ENCODE data around the gene TTLL11. TPM values are rescaled to one million over a fixed set of nuclear protein-coding genes. Genes with fewer than 3 reads are reported as not detected.
"Not testable (repeated sequence)": the region's sequence is repeated elsewhere in the genome, so short reads cannot be mapped to it uniquely, and the experiment has no call there.

The TTLL11 gene
- total and polyA plus RNA-seq, 7 experiments from 2014 or later, result 3.0 to 8.6 (median 4.4) TPM

DNA sequence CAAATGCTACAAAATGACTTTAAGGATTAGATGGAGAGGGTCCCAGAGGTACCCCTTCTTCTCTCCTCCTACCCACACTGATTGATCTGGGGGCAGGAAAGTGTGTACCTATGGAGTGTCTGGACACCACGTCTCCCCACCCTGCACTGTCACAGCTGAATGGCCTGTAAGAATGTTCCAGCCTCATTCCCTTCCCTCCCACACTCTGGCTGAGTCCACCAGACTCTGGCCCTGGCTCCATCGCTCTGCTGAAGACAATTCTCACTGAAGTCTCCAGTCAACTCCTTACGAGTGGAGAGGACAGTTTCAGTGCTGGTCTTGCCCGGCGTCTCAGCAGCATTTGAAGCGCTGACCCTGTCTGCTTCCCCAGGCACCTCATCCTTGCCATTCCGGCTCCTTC, 105.8 kb downstream of the TTLL11 start:
- peaks cover 0 to 10% (median 4%) of the 10 kb centered on the region in 11 donors for H3K9me3 Mint-ChIP-seq
- no peak overlapping the region for H3K4me3 Mint-ChIP-seq
- intact Hi-C loops (cut with micrococcal nuclease), result no loop called here
- H3K27ac Mint-ChIP-seq, result no peak overlapping the region
- DNase-seq (no peak), ATAC-seq (no peak)
- H3K4me1 Mint-ChIP-seq, result peaks cover 0 to 2% (median 0%) of the 10 kb centered on the region in 7 donors
- no peaks in the 10 kb centered on the region for H3K27me3 ChIP-seq (ENCODE audit: control insufficient read depth in 2 of 2, insufficient read depth in 2 of 2, low read length in 2 of 2)
- no peaks in the 10 kb centered on the region for H3K4me1 ChIP-seq (ENCODE audit: control insufficient read depth in 2 of 2, insufficient read depth in 2 of 2, low read length in 2 of 2)
- peaks cover 0 to 57% (median 35%) of the 10 kb centered on the region in 5 donors for H3K36me3 Mint-ChIP-seq
- no peaks in the 10 kb centered on the region for H3K27me3 Mint-ChIP-seq
- H3K4me3 ChIP-seq (ENCODE audit: low read length), result no peak overlapping the region
- H3K9me3 ChIP-seq (ENCODE audit: control insufficient read depth in 2 of 3, low read length in 3 of 3), result no peaks in the 10 kb centered on the region
- peaks cover 0 to 5% (median 0%) of the 10 kb centered on the region in 3 experiments for H3K36me3 ChIP-seq (ENCODE audit: control insufficient read depth in 2 of 3, insufficient read depth in 3 of 3, low read length in 3 of 3)
- H3K27ac ChIP-seq (ENCODE audit: low read depth, low read length), result no peak overlapping the region
- ChIA-PET CTCF (no interaction called here), POLR2A (no interaction called here)

DNA sequence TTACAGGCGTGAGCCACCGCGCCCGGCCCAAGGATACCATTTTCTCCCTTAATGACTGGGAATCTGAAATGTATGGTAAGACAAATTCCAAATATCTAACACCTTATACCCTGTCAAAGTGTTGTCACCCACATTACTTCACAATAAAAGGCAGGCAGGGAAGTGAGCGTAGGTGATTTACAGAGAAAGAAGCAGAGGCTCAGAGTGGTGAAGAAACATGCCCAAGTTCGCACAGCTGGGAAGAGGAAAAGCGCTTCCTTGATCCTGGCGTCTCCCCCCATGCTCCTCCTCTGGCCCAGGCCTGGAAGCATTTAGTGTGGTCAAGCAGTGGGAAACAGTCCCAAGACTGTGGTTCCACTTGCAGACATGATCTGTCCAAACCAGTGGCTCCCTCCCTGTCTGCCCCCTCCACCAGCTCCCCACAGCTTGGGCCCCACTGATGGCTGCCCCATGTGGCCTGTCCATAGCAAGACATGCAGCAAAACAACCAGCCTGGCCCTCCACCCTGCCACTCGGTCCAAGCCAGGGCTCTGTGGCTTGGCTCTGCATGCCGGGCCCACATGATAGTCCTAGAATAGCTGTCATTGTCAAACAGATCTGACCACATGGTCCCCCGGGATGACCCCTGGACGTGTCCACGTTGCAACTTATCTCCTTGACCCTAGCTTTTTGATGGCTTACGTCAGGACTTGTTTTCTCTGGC, 107.2 kb downstream of the TTLL11 start:
- peaks cover 0 to 24% (median 14%) of the 10 kb centered on the region in 11 donors for H3K9me3 Mint-ChIP-seq
- intact Hi-C loops (cut with micrococcal nuclease), result no loop called here
- H3K4me3 Mint-ChIP-seq, result no peak overlapping the region
- peaks cover 0 to 2% (median 0%) of the 10 kb centered on the region in 7 donors for H3K4me1 Mint-ChIP-seq
- H3K4me1 ChIP-seq (ENCODE audit: control insufficient read depth in 2 of 2, insufficient read depth in 2 of 2, low read length in 2 of 2), result no peaks in the 10 kb centered on the region
- DNase-seq, result no peak
- H3K27ac ChIP-seq (ENCODE audit: low read depth, low read length), result no peak overlapping the region
- no peaks in the 10 kb centered on the region for H3K27me3 Mint-ChIP-seq
- H3K36me3 Mint-ChIP-seq, result peaks cover 0 to 66% (median 46%) of the 10 kb centered on the region in 5 donors
- no peaks in the 10 kb centered on the region for H3K27me3 ChIP-seq (ENCODE audit: control insufficient read depth in 2 of 2, insufficient read depth in 2 of 2, low read length in 2 of 2)
- no peak for ATAC-seq
- peaks cover 0 to 5% (median 0%) of the 10 kb centered on the region in 3 experiments for H3K36me3 ChIP-seq (ENCODE audit: control insufficient read depth in 2 of 3, insufficient read depth in 3 of 3, low read length in 3 of 3)
- peaks cover 0 to 3% (median 0%) of the 10 kb centered on the region in 3 experiments for H3K9me3 ChIP-seq (ENCODE audit: control insufficient read depth in 2 of 3, low read length in 3 of 3)
- no peak overlapping the region for H3K27ac Mint-ChIP-seq
- POLR2A ChIA-PET, result no interaction called here
- no peak overlapping the region for H3K4me3 ChIP-seq (ENCODE audit: low read length)
- CTCF ChIA-PET, result no interaction called here

DNA sequence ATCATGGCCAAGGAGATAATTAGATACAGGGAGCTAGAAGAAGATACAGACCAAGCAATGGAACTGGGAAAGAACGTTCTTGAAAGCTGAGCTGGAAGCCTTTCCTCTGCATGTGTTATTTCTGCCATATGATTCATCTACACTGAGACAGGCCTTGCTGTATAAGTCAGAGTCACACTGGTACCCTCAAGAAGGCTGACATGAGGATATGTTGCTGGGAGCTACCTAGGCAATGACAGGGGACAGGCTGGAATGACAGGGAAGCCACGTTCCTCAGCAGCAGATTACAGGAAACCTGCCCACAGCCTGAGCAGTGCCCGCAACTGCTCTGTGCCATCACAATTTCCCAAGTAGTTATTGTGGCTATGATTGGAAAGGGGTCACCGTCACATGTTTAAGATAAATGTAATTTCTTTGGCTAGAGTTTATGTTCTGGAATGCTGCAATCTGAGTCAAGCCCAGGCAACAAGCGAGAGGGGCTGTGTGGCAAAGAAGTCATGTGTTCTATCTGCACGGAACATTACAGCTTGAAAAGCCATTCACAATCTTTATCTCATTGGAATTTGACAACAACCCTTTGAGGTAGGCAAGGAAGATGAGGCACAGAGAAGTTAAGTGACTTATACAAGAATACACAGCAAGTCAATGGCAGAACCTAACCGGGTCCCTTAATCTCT, 108.2 kb downstream of the TTLL11 start:
- Histone ChIP-seq H3K27ac (ENCODE audit: low read depth, low read length) (no peak overlapping the region), H3K4me3 (ENCODE audit: low read length) (no peak overlapping the region), H3K36me3 (ENCODE audit: control insufficient read depth in 2 of 3, insufficient read depth in 3 of 3, low read length in 3 of 3) (peaks cover 0 to 5% (median 0%) of the 10 kb centered on the region in 3 experiments), H3K4me1 (ENCODE audit: control insufficient read depth in 2 of 2, insufficient read depth in 2 of 2, low read length in 2 of 2) (no peaks in the 10 kb centered on the region), H3K9me3 (ENCODE audit: control insufficient read depth in 2 of 3, low read length in 3 of 3) (peaks cover 0 to 3% (median 0%) of the 10 kb centered on the region in 3 experiments), H3K27me3 (ENCODE audit: control insufficient read depth in 2 of 2, insufficient read depth in 2 of 2, low read length in 2 of 2) (no peaks in the 10 kb centered on the region)
- ChIA-PET CTCF (interaction anchor here (1.2 kb wide), 1 partner anchor 9 kb away, joined by 3 read pairs; no protein-coding TSS in a partner anchor), POLR2A (no interaction called here)
- Mint-ChIP-seq H3K27me3 (no peaks in the 10 kb centered on the region), H3K27ac (no peak overlapping the region), H3K4me1 (peaks cover 0 to 2% (median 0%) of the 10 kb centered on the region in 7 donors), H3K4me3 (no peak overlapping the region), H3K36me3 (peaks cover 0 to 70% (median 50%) of the 10 kb centered on the region in 5 donors), H3K9me3 (peaks cover 0 to 29% (median 16%) of the 10 kb centered on the region in 11 donors)
- ATAC-seq (no peak), DNase-seq (no peak)
- intact Hi-C loops (cut with micrococcal nuclease), result no loop called here

DNA sequence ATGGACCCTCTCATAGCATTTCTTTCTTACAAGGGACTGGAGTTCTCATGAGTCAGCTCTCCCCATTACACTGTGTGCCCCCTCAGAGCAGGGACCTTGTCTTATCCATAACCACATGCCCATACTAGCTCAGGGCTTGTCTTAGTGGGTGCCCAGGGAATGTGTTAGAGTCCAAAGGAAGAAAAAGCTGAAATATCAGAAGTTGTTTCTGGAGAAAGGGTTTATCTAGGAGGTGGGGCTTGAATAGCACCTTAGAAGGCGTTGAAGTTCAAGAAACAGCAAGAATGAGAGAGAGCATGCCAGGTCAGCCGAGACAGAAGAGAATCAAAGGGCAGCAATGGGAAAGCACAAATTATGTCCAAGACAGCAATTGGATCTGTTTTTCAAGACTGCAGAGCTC, 109.4 kb downstream of the TTLL11 start:
- DNase-seq (no peak), ATAC-seq (no peak)
- Mint-ChIP-seq H3K4me3 (no peak overlapping the region), H3K27ac (no peak overlapping the region), H3K27me3 (peaks cover 0 to under 1% (median 0%) of the 10 kb centered on the region in 5 donors), H3K36me3 (peaks cover 0 to 59% (median 41%) of the 10 kb centered on the region in 5 donors), H3K4me1 (peaks cover 0 to 2% (median 0%) of the 10 kb centered on the region in 7 donors), H3K9me3 (peaks cover 0 to 29% (median 16%) of the 10 kb centered on the region in 11 donors)
- peaks cover 0 to 3% (median 0%) of the 10 kb centered on the region in 3 experiments for H3K9me3 ChIP-seq (ENCODE audit: control insufficient read depth in 2 of 3, low read length in 3 of 3)
- H3K36me3 ChIP-seq (ENCODE audit: control insufficient read depth in 2 of 3, insufficient read depth in 3 of 3, low read length in 3 of 3), result no peaks in the 10 kb centered on the region
- no peaks in the 10 kb centered on the region for H3K27me3 ChIP-seq (ENCODE audit: control insufficient read depth in 2 of 2, insufficient read depth in 2 of 2, low read length in 2 of 2)
- ChIA-PET POLR2A (no interaction called here), CTCF (interaction anchor here (0.7 to 1.2 kb wide), 2 partner anchors 10 to 254 kb away, joined by 3 read pairs; no protein-coding TSS in a partner anchor)
- no peak overlapping the region for H3K27ac ChIP-seq (ENCODE audit: low read depth, low read length)
- no peaks in the 10 kb centered on the region for H3K4me1 ChIP-seq (ENCODE audit: control insufficient read depth in 2 of 2, insufficient read depth in 2 of 2, low read length in 2 of 2)
- H3K4me3 ChIP-seq (ENCODE audit: low read length), result no peak overlapping the region
- intact Hi-C loops (cut with micrococcal nuclease), result no loop called here

DNA sequence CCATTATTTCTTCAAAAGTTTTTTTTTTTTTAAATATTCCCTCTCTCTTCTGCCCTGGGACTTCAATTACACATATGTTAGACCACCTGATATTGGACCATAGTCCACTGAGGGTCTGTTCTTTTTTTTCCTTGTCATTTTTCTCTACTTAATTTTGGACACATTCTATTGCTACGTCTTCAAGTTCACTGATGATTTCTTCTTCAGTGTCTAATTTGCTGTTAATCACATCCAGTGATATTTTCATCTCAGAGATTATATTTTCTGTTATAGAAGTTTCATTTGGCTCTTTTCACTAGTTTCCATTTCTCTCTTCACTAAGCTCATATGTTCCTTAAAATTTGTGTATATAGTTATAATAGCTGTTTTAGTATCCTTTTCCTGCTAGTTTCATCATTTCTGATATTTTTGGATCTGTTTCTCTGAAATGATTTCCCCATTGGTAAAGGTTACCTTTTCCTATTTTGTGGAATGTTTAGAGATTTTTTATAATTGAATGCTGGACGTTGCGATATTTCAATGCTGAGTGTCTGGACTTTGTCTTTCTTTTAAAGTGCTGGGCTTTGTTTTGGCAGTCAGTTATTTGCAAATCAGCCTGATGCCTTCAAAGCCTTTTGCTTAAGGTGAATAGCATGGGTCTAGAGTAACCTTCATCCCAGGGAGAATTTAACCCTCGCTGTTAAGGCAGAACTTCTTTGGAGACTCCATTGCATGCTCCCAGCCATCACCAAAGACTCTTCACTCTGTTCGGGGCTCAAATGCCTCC, 111.8 kb downstream of the TTLL11 start:
- H3K9me3 Mint-ChIP-seq, result peaks cover 0 to 29% (median 16%) of the 10 kb centered on the region in 11 donors
- H3K27me3 ChIP-seq (ENCODE audit: control insufficient read depth in 2 of 2, insufficient read depth in 2 of 2, low read length in 2 of 2), result no peaks in the 10 kb centered on the region
- POLR2A ChIA-PET, result interaction anchor here (0.7 kb wide), 1 partner anchor 58 kb away, joined by 3 read pairs; no protein-coding TSS in a partner anchor

DNA sequence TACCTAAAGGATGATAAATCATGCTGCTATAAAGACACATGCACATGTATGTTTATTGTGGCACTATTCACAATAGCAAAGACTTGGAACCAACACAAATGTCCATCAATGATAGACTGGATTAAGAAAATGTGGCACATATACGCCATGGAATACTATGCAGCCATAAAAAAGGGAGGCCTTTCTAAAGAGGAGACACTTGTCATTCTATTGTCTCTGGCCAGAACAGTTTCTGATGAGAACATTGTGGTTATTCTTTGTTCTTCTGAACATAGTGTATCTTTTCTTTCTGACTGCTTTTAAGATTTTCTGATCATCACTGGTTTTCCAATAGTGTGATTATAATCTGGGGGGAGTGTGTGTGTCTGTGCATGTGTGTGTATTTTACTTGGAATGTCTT, 112.4 kb downstream of the TTLL11 start:
- POLR2A ChIA-PET; CTCF ChIA-PET; H3K4me1 Mint-ChIP-seq; intact Hi-C loops (cut with micrococcal nuclease); H3K27me3 ChIP-seq (ENCODE audit: control insufficient read depth in 2 of 2, insufficient read depth in 2 of 2, low read length in 2 of 2); H3K27ac ChIP-seq (ENCODE audit: low read depth, low read length); H3K4me3 ChIP-seq (ENCODE audit: low read length); H3K4me3 Mint-ChIP-seq; H3K9me3 ChIP-seq (ENCODE audit: control insufficient read depth in 2 of 3, low read length in 3 of 3); H3K27me3 Mint-ChIP-seq; H3K36me3 ChIP-seq (ENCODE audit: control insufficient read depth in 2 of 3, insufficient read depth in 3 of 3, low read length in 3 of 3); DNase-seq; H3K4me1 ChIP-seq (ENCODE audit: control insufficient read depth in 2 of 2, insufficient read depth in 2 of 2, low read length in 2 of 2); ATAC-seq; H3K27ac Mint-ChIP-seq: not testable (repeated sequence)
- Mint-ChIP-seq H3K9me3 (peaks cover 0 to 29% (median 16%) of the 10 kb centered on the region in 11 donors), H3K36me3 (peaks cover 0 to 37% (median 22%) of the 10 kb centered on the region in 5 donors)

More for the DNA sequence above, 111.8 kb downstream of the TTLL11 start:
- Mint-ChIP-seq H3K36me3 (peaks cover 0 to 37% (median 22%) of the 10 kb centered on the region in 5 donors), H3K4me1 (peaks cover 0 to under 1% (median 0%) of the 10 kb centered on the region in 7 donors), H3K27me3 (peaks cover 0 to 3% (median 0%) of the 10 kb centered on the region in 5 donors), H3K27ac (no peak overlapping the region), H3K4me3 (no peak overlapping the region)
- Histone ChIP-seq H3K9me3 (ENCODE audit: control insufficient read depth in 2 of 3, low read length in 3 of 3) (peaks cover 0 to 3% (median 0%) of the 10 kb centered on the region in 3 experiments), H3K4me3 (ENCODE audit: low read length) (no peak overlapping the region), H3K36me3 (ENCODE audit: control insufficient read depth in 2 of 3, insufficient read depth in 3 of 3, low read length in 3 of 3) (no peaks in the 10 kb centered on the region), H3K27ac (ENCODE audit: low read depth, low read length) (no peak overlapping the region), H3K4me1 (ENCODE audit: control insufficient read depth in 2 of 2, insufficient read depth in 2 of 2, low read length in 2 of 2) (no peaks in the 10 kb centered on the region)
- intact Hi-C loops (cut with micrococcal nuclease), result no loop called here
- DNase-seq, result no peak
- CTCF ChIA-PET, result no interaction called here
- no peak for ATAC-seq

Data from naive thymus-derived CD4-positive, alpha-beta T cell (primary cell).